ENCODE measurements around the gene CDK5R2. TPM values are rescaled to one million over a fixed set of nuclear protein-coding genes. Genes with fewer than 3 reads are reported as not detected.
"Not testable (repeated sequence)": the region's sequence is repeated elsewhere in the genome, so short reads cannot be mapped to it uniquely, and the experiment has no call there.

Gene CDK5R2
- total RNA-seq, 1 donor from 2014 or later = 0.13 TPM

DNA sequence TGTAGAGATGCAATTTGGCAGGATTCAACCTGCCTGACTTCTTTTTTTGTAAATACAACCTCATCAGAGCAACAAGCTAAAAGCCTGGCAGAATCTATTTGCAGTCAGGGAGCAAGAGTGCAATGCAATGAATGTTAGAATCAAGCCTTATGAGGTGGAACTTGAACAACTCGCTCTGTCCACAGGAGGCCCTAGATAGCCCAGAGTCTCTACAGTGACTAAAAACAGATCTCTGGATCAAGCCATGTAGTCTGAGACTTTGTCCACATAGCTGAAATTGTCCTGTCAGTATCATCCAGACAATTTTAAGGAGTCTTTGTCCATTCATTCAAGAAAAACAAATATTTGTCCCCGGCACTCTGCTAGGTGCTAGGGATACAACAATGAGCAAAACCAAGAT is 32.0 kb upstream of the CDK5R2 start:
- no peaks in the 10 kb centered on the region for H3K4me1 Mint-ChIP-seq (ENCODE audit: unreplicated experiment)
- H3K9me3 Mint-ChIP-seq (ENCODE audit: unreplicated experiment) = peaks cover 7% of the 10 kb centered on the region
- H3K4me3 Mint-ChIP-seq (ENCODE audit: unreplicated experiment) = no peak overlapping the region
- peaks cover 13% of the 10 kb centered on the region for H3K36me3 Mint-ChIP-seq (ENCODE audit: low read depth, unreplicated experiment)
- peaks cover 2% of the 10 kb centered on the region for H3K27me3 Mint-ChIP-seq (ENCODE audit: unreplicated experiment)
- no peak for TF ChIP-seq CTCF (IDR thresholded peaks at IDR 0.05; ENCODE audit: unreplicated experiment)
- no peak overlapping the region for H3K27ac Mint-ChIP-seq (ENCODE audit: unreplicated experiment)
- DNase-seq (ENCODE audit: low spot score) = no peak

DNA sequence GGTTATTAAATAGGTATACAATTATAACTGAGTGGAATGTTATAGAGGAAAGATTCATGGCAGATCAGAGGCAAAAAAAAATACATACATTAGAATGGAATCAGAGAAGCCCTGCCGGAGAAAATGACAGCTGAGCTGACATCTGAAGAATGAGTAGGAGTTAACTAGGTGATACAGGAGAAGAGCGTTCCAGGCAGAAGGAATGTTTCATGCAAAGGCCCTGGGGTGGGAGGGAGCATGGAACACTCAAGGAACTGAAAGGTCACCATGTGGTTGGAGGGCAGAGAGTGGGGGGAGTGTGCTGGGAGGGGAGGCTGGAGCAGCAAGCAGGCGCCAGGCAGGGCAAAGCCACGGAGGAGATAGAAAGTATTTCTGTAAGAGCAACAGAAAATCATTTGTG is 31.6 kb upstream of the CDK5R2 start:
- H3K36me3 Mint-ChIP-seq (ENCODE audit: low read depth, unreplicated experiment) = peaks cover 11% of the 10 kb centered on the region
- no peak for TF ChIP-seq CTCF (IDR thresholded peaks at IDR 0.05; ENCODE audit: unreplicated experiment)
- no peak overlapping the region for H3K4me3 Mint-ChIP-seq (ENCODE audit: unreplicated experiment)
- no peaks in the 10 kb centered on the region for H3K4me1 Mint-ChIP-seq (ENCODE audit: unreplicated experiment)
- H3K9me3 Mint-ChIP-seq (ENCODE audit: unreplicated experiment) = peaks cover 6% of the 10 kb centered on the region
- DNase-seq (ENCODE audit: low spot score) = no peak
- no peak overlapping the region for H3K27ac Mint-ChIP-seq (ENCODE audit: unreplicated experiment)
- peaks cover 2% of the 10 kb centered on the region for H3K27me3 Mint-ChIP-seq (ENCODE audit: unreplicated experiment)

- not testable (repeated sequence) for H3K4me3 Mint-ChIP-seq (ENCODE audit: unreplicated experiment); H3K4me1 Mint-ChIP-seq (ENCODE audit: unreplicated experiment); DNase-seq (ENCODE audit: low spot score); H3K9me3 Mint-ChIP-seq (ENCODE audit: unreplicated experiment); H3K27ac Mint-ChIP-seq (ENCODE audit: unreplicated experiment); H3K27me3 Mint-ChIP-seq (ENCODE audit: unreplicated experiment); H3K36me3 Mint-ChIP-seq (ENCODE audit: low read depth, unreplicated experiment)
These were observed 29.0 kb upstream of the CDK5R2 start for GRCh38 chr2:218930488-218930887.

DNA sequence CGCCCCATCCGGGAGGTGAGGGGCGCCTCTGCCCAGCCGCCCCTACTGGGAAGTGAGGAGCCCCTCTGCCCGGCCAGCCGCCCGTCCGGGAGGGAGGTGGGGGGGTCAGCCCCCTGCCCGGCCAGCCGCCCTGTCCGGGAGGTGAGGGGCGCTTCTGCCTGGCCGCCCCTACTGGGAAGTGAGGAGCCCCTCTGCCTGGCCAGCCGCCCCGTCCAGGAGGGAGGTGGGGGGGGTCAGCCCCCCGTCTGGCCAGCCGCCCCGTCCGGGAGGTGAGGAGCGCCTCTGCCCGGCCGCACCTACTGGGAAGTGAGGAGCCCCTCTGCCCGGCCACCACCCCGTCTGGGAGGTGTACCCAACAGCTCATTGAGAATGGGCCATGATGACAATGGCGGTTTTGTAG is 27.7 kb upstream of the CDK5R2 start:
- not testable (repeated sequence) for H3K4me1 Mint-ChIP-seq (ENCODE audit: unreplicated experiment); H3K9me3 Mint-ChIP-seq (ENCODE audit: unreplicated experiment); H3K4me3 Mint-ChIP-seq (ENCODE audit: unreplicated experiment)

GRCh38 chr2:218944759-218945404 is 14.6 kb upstream of the CDK5R2 start:
- Mint-ChIP-seq H3K4me1 (ENCODE audit: unreplicated experiment) (no peaks in the 10 kb centered on the region), H3K27ac (ENCODE audit: unreplicated experiment) (no peak overlapping the region), H3K27me3 (ENCODE audit: unreplicated experiment) (no peaks in the 10 kb centered on the region), H3K4me3 (ENCODE audit: unreplicated experiment) (no peak overlapping the region), H3K9me3 (ENCODE audit: unreplicated experiment) (no peaks in the 10 kb centered on the region), H3K36me3 (ENCODE audit: low read depth, unreplicated experiment) (no peaks in the 10 kb centered on the region)
- DNase-seq (ENCODE audit: low spot score) = no peak
- TF ChIP-seq CTCF (IDR thresholded peaks at IDR 0.05; ENCODE audit: unreplicated experiment) = no peak

More for the DNA sequence above, 27.7 kb upstream of the CDK5R2 start:
- not testable (repeated sequence) for H3K27me3 Mint-ChIP-seq (ENCODE audit: unreplicated experiment); H3K27ac Mint-ChIP-seq (ENCODE audit: unreplicated experiment); DNase-seq (ENCODE audit: low spot score); H3K36me3 Mint-ChIP-seq (ENCODE audit: low read depth, unreplicated experiment)

- Mint-ChIP-seq H3K36me3 (ENCODE audit: low read depth, unreplicated experiment) (no peaks in the 10 kb centered on the region), H3K27ac (ENCODE audit: unreplicated experiment) (no peak overlapping the region), H3K27me3 (ENCODE audit: unreplicated experiment) (no peaks in the 10 kb centered on the region), H3K4me1 (ENCODE audit: unreplicated experiment) (no peaks in the 10 kb centered on the region), H3K9me3 (ENCODE audit: unreplicated experiment) (no peaks in the 10 kb centered on the region), H3K4me3 (ENCODE audit: unreplicated experiment) (no peak overlapping the region)
- no peak for DNase-seq (ENCODE audit: low spot score)
- no peak for TF ChIP-seq CTCF (IDR thresholded peaks at IDR 0.05; ENCODE audit: unreplicated experiment)
These were observed 12.8 kb upstream of the CDK5R2 start for GRCh38 chr2:218946621-218947020.

Measured in endothelial cell (in vitro differentiated cells).